Measurements from ENCODE around the gene CAMK4.
"Not testable (repeated sequence)": the region's sequence is repeated elsewhere in the genome, so short reads cannot be mapped to it uniquely, and the experiment has no call there.

Gene CAMK4

GRCh38 chr5:111261610-111262009 is 37.4 kb downstream of the CAMK4 start:
- no peak for DNase-seq

DNA sequence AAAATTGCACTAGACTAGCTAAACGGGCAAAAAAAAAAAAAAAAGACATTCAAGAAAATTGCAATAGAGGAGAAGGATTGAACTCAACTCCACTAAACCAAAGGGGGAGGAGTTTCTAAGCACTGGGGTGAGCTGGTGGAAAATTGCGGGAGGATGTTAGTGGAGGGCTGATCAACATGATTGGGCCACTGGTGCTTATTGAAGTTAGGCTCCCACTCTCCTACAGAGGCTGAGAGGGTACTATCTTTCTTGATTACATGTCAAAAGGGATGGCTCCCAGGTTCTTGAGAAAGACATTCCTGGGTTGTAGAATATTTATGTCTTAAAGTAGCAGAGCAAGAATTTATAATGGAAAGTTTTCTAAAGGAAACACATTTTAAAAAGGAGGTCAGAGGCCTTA is 38.0 kb downstream of the CAMK4 start:
- no peak for DNase-seq

- DNase-seq = no peak
These were observed 38.6 kb downstream of the CAMK4 start for GRCh38 chr5:111262815-111263214.

DNA sequence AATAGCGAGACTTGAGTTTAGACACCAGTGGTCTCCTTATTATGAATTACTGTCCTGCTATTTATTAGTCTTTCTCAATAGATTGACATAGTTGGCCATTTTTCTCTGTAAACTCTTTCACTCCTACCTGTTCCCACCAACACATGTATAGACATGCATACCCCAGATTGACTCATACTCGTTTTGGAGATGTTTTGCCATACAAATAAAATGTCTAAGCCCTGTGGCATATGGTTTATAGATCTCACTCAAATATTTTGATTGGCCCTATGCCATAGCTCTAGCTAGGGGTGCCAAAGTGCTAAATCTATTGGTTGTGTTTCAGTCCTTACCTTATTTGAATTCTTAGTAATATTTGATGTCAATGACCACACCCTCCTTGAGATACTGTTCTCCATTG is 42.3 kb downstream of the CAMK4 start:
- DNase-seq = no peak

DNA sequence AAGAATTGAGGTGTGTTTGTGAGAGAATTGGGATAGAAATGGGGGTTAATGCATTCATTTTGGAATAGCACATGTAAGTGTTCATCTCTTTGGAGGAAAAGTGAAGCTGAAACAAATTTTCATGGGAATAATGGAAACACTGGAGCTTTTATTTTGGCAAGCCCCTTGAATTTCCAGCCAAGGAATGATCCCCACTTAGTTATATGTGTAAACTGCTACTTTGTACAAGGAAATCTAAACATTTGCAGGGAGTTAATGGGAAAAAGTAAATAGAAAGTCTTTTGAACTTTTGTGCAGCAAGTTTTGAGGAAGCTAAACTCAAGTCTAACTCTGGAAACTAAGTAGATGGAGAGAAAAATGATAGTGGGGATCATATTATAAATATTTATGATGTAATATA is 44.1 kb downstream of the CAMK4 start:
- DNase-seq = no peak

DNA sequence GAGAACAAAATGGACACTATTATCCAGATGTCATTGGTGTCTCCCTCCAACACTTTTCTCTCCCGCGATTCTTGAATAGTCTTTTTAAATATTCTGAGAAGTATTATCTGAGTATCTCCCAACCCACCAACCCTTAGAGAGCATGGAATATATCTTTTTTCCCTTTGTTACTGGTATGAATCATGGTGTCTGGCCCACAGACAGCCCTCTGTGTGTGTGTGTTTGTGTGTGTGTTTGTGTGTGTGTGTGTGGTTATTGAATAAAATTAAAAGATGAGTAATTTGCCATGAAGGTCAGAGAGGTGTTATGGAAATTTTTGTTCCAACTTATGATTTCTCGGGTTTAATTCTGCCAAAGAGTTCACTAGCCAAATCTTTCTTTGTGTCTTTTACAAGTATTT is 47.7 kb downstream of the CAMK4 start:
- no peak for DNase-seq

DNA sequence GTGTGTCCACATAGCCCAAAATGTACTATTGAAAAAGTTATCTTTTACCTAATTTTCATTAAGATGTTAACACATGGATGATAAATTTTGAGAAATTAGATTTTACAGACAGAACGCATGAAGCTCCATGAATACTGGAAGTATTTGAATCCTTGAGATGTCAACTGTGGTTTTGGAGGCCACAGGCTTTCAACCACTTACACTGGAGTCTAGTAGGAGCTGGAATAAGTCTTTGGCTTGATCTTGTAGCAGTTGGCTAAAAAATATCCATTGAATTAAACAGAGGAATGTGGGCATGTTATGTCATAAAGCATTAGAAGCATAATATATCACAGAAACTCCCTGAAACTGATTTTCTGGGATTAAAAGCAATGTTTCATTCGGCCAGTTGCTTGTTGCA is 52.9 kb downstream of the CAMK4 start:
- no peak for DNase-seq

GRCh38 chr5:111278858-111279504 is 54.8 kb downstream of the CAMK4 start:
- peak; percentile 87 for DNase-seq

- DNase-seq = no peak
These were observed 56.2 kb downstream of the CAMK4 start for GRCh38 chr5:111280282-111280951.

DNA sequence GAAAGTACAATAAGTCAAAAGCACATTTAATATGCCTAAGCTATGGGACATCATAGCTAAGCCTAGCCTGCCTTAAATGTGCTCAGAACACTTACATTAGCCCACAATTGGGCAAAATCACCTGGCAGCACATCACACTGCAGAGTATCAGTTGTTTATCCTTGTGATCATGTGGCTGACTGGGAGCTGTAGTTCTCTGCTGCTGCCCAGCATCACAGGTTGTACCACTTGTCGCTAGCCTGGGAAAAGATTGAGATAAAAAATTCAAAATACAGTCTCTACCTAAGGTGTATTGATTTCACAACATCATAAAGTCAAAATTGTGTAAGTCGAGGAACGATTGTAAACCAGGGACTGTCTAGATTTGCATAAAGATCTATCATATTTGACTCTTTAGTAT is 58.6 kb downstream of the CAMK4 start:
- no peak for DNase-seq

GRCh38 chr5:111284825-111285224 is 60.6 kb downstream of the CAMK4 start:
- no peak for DNase-seq

DNA sequence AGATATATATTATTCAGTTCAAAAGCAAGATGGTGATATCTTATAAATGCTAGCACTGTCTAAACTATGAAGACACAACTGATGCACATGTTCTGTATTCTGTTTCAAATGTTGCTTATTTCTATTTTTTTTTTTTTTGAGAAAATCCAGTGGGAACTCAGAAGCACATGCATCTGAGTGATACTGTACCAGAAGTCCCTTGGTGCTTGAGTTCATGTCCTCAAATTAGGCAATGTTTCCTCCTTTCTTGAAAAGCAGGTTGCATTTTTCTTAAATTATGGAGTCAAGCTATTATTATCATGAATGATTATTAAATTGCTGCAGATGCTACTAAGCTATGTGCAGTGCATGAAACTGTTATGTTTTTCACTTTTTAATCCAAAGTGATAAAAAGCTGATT is 70.4 kb downstream of the CAMK4 start:
- DNase-seq = no peak

- no peak for DNase-seq
These were observed 71.5 kb downstream of the CAMK4 start for GRCh38 chr5:111295649-111296048.

GRCh38 chr5:111296570-111296969 is 72.4 kb downstream of the CAMK4 start:
- DNase-seq = no peak

DNA sequence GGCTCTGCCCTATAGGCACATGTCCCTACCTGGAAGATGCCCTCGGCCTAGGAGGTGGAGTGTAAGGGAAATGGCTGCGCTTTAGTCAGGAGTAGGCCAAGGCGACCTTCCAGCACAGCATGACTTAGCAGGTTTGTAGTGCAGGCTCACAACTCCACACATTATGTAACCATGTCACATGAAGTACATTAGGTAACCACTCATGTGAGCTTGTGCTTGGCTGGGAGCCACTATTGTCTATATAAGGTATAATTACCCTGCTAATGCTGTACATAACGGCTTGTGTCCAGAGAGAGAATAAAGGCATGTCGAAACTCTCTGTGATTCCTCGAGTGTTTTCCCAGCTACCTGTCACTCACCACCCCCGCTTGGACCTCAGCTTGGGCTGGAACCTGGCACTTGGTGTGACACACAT is 74.9 kb downstream of the CAMK4 start:
- no peak for DNase-seq

GRCh38 chr5:111299831-111300432 is 75.7 kb downstream of the CAMK4 start:
- no peak for DNase-seq

DNA sequence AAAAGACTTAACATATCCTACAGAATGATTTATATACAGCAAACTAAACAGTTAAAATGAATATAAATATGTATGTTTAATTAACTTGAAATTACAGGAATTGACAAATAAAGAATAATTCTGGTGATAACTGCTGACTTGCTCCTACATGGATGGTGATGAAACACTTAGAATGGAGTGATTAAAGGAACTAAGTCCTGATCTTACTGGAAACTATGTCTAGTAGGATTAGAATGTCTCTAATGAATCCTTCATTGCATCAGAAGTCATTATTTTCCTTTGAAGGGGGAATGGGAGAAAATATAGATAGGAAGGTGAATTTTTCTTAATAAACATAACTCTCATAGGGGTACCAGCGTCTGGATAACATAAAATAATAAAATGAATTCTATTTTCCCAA is 77.1 kb downstream of the CAMK4 start:
- no peak for DNase-seq

GRCh38 chr5:111302043-111302442 is 77.9 kb downstream of the CAMK4 start:
- DNase-seq = not testable (repeated sequence)

DNA sequence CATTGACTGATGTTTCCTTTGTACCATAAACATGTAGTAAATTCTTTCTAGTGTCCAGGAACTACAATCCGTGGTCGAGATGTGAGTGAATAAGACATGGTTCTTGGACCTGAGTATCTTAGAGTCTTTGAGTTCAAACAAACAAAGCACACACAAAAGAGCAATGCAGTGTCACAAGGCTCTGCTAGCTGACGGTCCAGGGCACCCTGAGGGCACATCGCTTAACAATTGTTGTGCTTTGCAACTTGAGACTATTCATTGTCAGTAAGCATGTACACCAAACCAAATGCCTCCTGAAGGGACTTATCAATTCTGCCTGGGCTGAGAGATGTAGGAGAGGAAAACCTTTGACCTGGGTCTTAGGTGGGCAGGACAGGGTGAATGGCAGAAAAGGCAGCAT is 84.8 kb downstream of the CAMK4 start:
- no peak for DNase-seq

- no peak for DNase-seq
These were observed 85.2 kb downstream of the CAMK4 start for GRCh38 chr5:111309384-111309783.

- DNase-seq = no peak
These were observed 86.8 kb downstream of the CAMK4 start for GRCh38 chr5:111310711-111311620.

- DNase-seq = no peak
These were observed 87.5 kb downstream of the CAMK4 start for GRCh38 chr5:111311666-111312065.

GRCh38 chr5:111313017-111313724 is 89.0 kb downstream of the CAMK4 start:
- no peak for DNase-seq
